Measurements from ENCODE around the gene CARMIL1.

Gene CARMIL1

DNA sequence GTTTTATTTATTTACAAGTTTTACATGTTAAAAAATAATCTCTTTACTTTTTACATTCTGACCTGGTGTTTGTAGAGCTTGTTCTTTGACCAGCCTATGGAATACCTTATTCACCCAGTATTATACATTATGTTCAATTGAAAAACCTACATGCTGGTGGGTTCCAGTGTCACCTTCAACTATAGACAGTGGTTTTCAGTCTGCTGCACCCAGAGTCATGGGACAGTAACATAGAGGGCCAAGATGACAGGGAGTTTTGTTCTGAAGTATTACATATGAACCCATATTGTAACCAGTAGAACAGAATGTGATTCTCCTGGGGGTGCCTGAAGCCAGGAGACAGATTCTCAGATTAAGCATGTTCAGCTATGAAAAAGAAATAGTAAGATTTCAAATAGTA is 233.4 kb downstream of the CARMIL1 start:
- DNase-seq (ENCODE audit: low read depth) = no peak

GRCh38 chr6:25519856-25520255 is 240.7 kb downstream of the CARMIL1 start:
- DNase-seq (ENCODE audit: low read depth) = peak; percentile 8

- no peak for DNase-seq (ENCODE audit: low read depth)
Measured at GRCh38 chr6:25524542-25524941, 245.4 kb downstream of the CARMIL1 start.

DNA sequence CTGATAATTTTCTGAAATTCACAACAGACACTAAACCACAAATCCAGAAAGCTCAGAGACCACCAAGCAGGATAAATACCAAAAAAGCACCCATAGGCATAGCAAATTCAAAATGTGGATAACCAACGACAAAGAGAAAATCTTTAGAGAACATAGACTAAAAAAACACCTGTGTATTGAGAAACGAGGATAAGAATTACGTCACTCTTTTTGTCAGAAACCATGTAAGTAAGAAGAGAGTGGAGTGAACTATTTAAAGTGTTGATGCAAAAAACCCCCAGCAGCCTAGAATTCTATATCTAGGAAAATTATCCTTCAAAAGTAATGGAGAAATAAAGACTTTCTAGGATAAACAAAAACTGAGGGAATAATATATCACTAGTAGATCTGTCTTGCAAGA is 245.9 kb downstream of the CARMIL1 start:
- no peak for DNase-seq (ENCODE audit: low read depth)

- DNase-seq (ENCODE audit: low read depth) = no peak
Measured at GRCh38 chr6:25534942-25535631, 255.9 kb downstream of the CARMIL1 start.

GRCh38 chr6:25535632-25536225 is 256.6 kb downstream of the CARMIL1 start:
- no peak for DNase-seq (ENCODE audit: low read depth)

- no peak for DNase-seq (ENCODE audit: low read depth)
Measured at GRCh38 chr6:25536781-25537180, 257.6 kb downstream of the CARMIL1 start.

DNA sequence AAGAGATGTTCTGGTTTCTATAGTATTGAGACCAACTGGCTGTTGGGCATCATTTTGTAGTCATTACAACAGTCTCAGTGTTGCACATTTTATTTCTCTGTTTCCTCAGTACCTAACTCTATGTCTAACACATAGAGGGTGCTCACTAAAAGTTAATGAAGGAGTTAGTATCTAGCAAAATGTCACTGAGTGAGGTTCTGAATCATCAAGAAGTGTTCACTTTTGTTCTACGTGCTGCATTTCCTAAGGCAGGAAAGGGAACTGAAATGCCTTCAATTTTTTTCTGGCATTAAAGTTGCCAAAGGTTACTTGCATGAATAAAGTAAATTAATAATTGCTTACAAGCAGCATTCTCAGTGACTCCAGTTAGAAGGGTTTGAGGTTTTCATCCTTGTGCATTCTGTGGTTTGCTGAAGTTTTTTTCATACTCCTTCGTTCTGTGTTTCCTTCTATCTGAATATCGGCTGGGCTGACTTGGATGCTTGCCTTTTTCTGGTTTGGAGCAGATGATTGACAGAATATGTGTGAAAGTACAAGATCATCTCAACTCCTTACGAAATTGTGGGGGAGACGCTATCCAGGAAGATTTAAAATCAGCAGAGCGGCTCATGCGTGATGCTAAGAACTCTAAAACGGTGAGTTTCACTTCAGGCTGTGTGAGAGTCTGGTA is 258.3 kb downstream of the CARMIL1 start:
- DNase-seq (ENCODE audit: low read depth) = no peak

DNA sequence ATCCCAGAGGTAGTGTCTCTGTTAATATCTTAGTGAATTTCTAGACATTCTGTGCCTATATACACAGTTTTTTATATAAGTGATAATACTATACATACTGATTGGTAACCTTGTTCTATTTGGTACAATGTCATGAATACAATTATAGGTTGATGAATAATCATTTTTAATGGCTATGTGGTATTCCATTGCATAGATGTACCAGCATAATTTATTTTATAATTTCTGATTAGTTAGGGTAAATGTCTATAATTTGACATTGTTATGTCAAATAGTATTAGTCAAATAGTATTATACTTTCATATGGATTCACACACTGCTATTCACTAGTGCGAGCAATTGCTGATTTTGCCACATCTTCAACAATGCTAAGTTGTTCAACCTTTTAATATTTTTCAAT is 262.1 kb downstream of the CARMIL1 start:
- no peak for DNase-seq (ENCODE audit: low read depth)

- no peak for DNase-seq (ENCODE audit: low read depth)
Measured at GRCh38 chr6:25542984-25543910, 264.1 kb downstream of the CARMIL1 start.

DNA sequence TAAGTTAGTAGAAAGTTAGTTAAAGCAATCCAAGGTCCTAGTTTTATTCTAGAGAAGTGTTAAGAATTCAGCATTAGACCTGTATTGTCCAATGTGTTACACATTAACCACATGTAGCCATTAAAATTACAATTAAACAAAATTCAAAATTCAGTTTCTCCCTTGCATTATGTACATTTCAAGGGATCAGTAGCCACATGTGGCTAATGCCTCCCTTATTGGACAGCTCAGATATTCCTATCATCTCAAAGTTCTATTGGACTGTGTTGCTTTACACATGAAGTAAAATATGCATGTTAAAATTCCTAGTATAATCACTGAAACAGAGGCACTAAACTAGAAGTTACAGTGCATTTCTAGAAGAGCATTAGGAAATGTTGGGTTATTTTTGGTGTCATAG is 265.7 kb downstream of the CARMIL1 start:
- no peak for DNase-seq (ENCODE audit: low read depth)

DNA sequence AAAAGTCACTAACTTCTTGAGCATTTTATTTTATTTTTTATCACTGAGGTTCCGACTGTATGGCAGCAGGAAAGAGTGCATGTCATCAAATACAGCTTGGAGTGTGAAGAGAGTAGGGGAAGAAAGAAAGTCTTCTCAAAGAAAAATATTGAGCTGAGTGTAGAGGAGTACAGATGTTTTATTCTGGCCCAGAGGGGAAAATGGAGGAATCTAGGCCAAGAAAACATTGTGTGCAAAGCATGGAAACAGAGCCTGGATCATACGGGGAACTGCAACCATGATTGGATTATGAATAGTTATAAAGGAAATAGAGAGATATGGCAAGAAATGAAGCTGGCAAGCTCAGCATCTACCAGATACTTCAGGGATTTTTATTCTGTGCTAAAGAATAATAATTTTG is 268.6 kb downstream of the CARMIL1 start:
- no peak for DNase-seq (ENCODE audit: low read depth)

DNA sequence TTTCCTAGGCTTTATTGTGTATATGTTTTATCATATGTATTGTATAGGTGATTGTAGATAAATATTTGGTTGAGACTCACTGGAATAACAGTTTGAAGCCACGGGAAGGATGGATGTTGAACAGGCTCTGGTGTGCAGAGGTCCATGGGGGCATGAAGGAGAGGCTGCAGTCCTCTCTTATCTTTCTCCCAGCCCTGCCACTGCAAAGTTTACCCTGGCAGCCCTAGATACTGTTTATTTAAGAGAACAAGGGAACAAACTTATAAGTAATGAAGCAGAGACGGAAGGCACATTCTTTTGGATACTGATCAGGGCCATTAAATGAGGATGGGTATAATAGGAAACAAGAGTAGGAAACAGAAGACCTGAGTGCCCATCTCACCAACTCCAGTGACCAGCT is 269.3 kb downstream of the CARMIL1 start:
- no peak for DNase-seq (ENCODE audit: low read depth)

- no peak for DNase-seq (ENCODE audit: low read depth)
Measured at GRCh38 chr6:25550631-25551030, 271.5 kb downstream of the CARMIL1 start.

DNA sequence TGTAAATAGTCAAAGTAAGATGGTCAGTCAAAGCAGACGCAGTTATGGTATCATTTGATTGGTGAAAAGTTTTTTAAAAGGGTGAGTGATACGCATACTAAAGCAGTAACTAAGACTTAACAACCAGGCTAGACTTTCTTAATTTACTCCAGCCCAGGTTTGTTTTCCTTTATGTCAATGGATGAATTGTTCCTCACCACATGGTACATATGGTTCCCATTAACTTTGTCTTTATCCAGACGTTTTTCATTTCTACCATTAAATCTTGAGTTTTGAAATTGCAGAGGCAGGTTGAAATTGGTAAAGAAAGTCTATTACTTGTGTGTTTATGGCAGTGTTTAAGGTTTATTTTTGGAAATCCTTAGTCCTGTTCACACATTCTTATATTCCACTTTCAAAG is 274.3 kb downstream of the CARMIL1 start:
- DNase-seq (ENCODE audit: low read depth) = peak; percentile 30

- DNase-seq (ENCODE audit: low read depth) = no peak
Measured at GRCh38 chr6:25555188-25555587, 276.0 kb downstream of the CARMIL1 start.

GRCh38 chr6:25556516-25556915 is 277.3 kb downstream of the CARMIL1 start:
- peak; percentile 76 for DNase-seq (ENCODE audit: low read depth)

- no peak for DNase-seq (ENCODE audit: low read depth)
Measured at GRCh38 chr6:25558155-25558817, 279.1 kb downstream of the CARMIL1 start.

DNA sequence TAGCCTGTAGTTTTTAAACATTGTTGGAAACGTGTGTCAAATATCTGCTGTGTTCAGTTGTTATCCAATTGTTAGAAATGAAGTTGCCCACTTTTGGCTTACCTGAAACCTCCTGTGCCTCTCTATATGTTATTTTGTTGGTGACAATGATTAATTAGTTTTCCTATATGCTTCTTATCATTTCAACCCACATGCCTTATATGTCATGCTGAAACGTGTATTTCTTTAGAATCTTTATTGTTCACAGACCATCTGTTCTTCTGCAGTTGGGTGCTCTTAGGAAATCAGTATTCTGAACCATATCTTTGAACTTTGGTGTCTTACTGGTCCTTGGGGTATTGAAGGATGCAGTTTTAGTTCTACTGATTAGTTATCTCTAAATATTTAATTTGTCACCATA is 281.7 kb downstream of the CARMIL1 start:
- DNase-seq (ENCODE audit: low read depth) = no peak

GRCh38 chr6:25564943-25565342 is 285.8 kb downstream of the CARMIL1 start:
- no peak for DNase-seq (ENCODE audit: low read depth)

DNA sequence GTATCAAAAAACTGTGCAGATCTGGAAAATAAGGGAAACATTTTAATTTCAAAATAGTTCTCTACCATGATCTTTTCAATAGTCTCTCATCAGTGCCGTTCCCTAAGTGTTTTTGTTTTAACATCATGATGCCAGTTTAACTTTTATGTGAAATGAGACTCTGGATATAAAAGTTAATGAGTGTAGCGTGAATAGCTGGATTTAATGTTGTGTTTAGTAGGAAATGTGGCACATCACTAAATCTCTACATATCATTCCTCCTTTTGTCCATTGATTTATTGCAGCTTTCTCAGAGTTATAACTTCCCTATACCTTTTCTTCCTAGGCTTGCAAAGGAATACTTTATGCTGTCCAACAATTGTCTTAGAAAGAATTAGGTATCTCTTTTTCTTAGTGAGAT is 291.4 kb downstream of the CARMIL1 start:
- no peak for DNase-seq (ENCODE audit: low read depth)

GRCh38 chr6:25576919-25577318 is 297.7 kb downstream of the CARMIL1 start:
- DNase-seq (ENCODE audit: low read depth) = no peak

All from EH (cell line).